Measurements from ENCODE around the gene SLC43A1.

DNA sequence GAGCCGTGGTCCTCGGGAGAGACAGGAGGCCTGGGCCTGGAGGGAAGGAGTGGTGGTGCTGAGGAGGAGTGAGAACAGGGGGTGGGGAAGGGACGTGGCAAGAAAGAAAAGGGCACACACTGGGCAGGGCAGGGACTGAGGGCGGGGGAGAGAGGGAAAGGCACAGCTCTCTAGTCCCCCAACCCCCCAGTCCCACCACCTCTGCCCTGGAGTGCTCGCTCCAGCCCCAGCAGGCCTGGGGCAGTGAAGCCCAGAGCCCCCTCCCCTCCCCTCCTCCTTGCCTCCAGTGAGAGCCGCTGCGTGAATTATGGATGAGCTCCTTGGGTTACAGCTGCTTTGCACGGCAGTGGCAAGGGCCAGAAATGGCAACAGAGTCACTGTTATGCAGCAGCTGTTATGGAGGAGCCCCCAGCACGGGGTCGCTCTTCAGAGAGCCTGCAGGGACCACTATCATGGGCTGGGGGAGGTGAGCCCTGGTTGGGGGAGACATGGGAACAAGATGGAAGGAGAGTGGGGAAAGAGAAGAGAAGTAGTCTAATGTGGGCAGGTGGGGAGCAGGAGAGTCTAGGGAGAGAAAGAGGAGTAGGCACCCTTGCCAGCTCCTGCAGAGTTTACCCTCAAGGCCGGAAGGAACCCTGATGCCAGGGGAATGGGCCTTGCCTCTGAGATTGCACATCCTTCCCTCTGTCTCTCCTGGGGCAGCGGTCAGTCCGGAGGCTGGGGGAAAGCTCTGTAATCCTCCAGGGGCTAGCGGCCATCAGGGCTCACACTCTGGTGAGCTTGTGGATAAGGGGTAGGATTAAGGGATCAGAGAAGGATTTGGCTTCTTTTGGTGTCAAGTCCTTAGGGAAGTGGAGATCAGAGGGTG, 51.6 kb downstream of the SLC43A1 start:
- TF ChIP-seq, protein P1, sequence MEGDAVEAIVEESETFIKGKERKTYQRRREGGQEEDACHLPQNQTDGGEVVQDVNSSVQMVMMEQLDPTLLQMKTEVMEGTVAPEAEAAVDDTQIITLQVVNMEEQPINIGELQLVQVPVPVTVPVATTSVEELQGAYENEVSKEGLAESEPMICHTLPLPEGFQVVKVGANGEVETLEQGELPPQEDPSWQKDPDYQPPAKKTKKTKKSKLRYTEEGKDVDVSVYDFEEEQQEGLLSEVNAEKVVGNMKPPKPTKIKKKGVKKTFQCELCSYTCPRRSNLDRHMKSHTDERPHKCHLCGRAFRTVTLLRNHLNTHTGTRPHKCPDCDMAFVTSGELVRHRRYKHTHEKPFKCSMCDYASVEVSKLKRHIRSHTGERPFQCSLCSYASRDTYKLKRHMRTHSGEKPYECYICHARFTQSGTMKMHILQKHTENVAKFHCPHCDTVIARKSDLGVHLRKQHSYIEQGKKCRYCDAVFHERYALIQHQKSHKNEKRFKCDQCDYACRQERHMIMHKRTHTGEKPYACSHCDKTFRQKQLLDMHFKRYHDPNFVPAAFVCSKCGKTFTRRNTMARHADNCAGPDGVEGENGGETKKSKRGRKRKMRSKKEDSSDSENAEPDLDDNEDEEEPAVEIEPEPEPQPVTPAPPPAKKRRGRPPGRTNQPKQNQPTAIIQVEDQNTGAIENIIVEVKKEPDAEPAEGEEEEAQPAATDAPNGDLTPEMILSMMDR (IDR thresholded peaks at IDR 0.05): no peak
- TF ChIP-seq POLR2A (IDR thresholded peaks at IDR 0.05): no peak
